ENCODE data around the gene YIPF7.

The YIPF7 gene

GRCh38 chr4:44629280-44629866, 22.1 kb downstream of the YIPF7 start:
- no peak overlapping the region for H3K27ac ChIP-seq
- no peak overlapping the region for H3K4me3 ChIP-seq

GRCh38 chr4:44623676-44624075, 27.7 kb downstream of the YIPF7 start:
- Histone ChIP-seq H3K27ac (no peak overlapping the region), H3K4me3 (no peak overlapping the region)

- no peak overlapping the region for H3K27ac ChIP-seq
- H3K4me3 ChIP-seq = no peak overlapping the region
Observed at GRCh38 chr4:44616621-44617020, 34.8 kb downstream of the YIPF7 start.

GRCh38 chr4:44583393-44583792, 68.0 kb downstream of the YIPF7 start:
- Histone ChIP-seq H3K27ac (no peak overlapping the region), H3K4me3 (no peak overlapping the region)

GRCh38 chr4:44580231-44580630, 71.2 kb downstream of the YIPF7 start:
- no peak overlapping the region for H3K27ac ChIP-seq
- no peak overlapping the region for H3K4me3 ChIP-seq

- Histone ChIP-seq H3K4me3 (no peak overlapping the region), H3K27ac (no peak overlapping the region)
Observed at GRCh38 chr4:44578954-44579353, 72.5 kb downstream of the YIPF7 start.
